Mucosa of rectum (tissue), 2 donors: ENCODE results near the gene KRT71.
"Not testable (repeated sequence)": the region's sequence is repeated elsewhere in the genome, so short reads cannot be mapped to it uniquely, and the experiment has no call there.

ENCODE experiments used
- H3K27ac ChIP-seq, 2 donors: one replicate each; pipeline ENCODE4 v1.7.0; 2013; ENCODE audit warnings: inconsistent platforms in 2 of 2, low read depth in 2 of 2, low read length in 2 of 2
- H3K27me3 ChIP-seq, 2 donors: one replicate each; pipeline ENCODE4 v1.7.0; 2013; ENCODE audit warnings: low read length in 2 of 2; ENCODE audit not compliant: control insufficient read depth in 2 of 2, insufficient read depth in 2 of 2
- H3K36me3 ChIP-seq, 2 donors: one replicate each; pipeline ENCODE4 v1.7.0; 2013; ENCODE audit warnings: low read length in 2 of 2; ENCODE audit not compliant: control insufficient read depth in 2 of 2, insufficient read depth in 2 of 2
- H3K4me1 ChIP-seq, 2 donors: one replicate each; pipeline ENCODE4 v1.7.0; 2013; ENCODE audit warnings: low read length in 2 of 2, mild to moderate bottlenecking in 1 of 2; ENCODE audit not compliant: control insufficient read depth in 2 of 2, insufficient read depth in 2 of 2
- H3K4me3 ChIP-seq, 2 donors: one replicate each; pipeline ENCODE4 v1.7.0; 2013; ENCODE audit warnings: low read length in 2 of 2
- H3K9ac ChIP-seq, 2 donors: one replicate each; pipeline ENCODE4 v1.7.0; 2013; ENCODE audit warnings: low read length in 2 of 2, low read depth in 1 of 2, mild to moderate bottlenecking in 1 of 2
- H3K9me3 ChIP-seq, 2 donors: one replicate each; pipeline ENCODE4 v1.7.0; 2013; ENCODE audit warnings: low read length in 2 of 2; ENCODE audit not compliant: control insufficient read depth in 2 of 2
- donor health status: healthy.
- donor health status: Normal muscosa, but diverticular disease.

The KRT71 gene

GRCh38 chr12:52552681-52553195 lies at the start of gene KRT71:
Gene KRT71, minus strand, starts transcription at chr12:52553145. Its CDS starts 68 bp downstream, at chr12:52553077.
- no peak within 1 kb of the TSS for H3K9ac ChIP-seq

GRCh38 chr12:52602552-52602951 lies 49.6 kb upstream of the KRT71 start:
- Histone ChIP-seq H3K4me3 (no peak overlapping the region), H3K27me3 (peaks cover 17 to 18% of the 10 kb centered on the region in 2 donors), H3K36me3 (no peaks in the 10 kb centered on the region), H3K27ac (no peak overlapping the region), H3K9ac (no peak overlapping the region), H3K4me1 (no peaks in the 10 kb centered on the region), H3K9me3 (no peaks in the 10 kb centered on the region)

More at GRCh38 chr12:52552681-52553195, at the start of gene KRT71:
- H3K4me1 ChIP-seq, result no peaks in the 10 kb centered on the region
- no peaks in the 10 kb centered on the region for H3K36me3 ChIP-seq
- H3K27me3 ChIP-seq, result peaks cover 0 to 2% of the 10 kb centered on the region in 2 donors
- H3K4me3 ChIP-seq, result no peak within 1 kb of the TSS
- no peak within 1 kb of the TSS for H3K27ac ChIP-seq
- H3K9me3 ChIP-seq, result no peaks in the 10 kb centered on the region

GRCh38 chr12:52601671-52602070 lies 48.7 kb upstream of the KRT71 start:
- no peaks in the 10 kb centered on the region for H3K36me3 ChIP-seq
- no peaks in the 10 kb centered on the region for H3K9me3 ChIP-seq
- no peak overlapping the region for H3K9ac ChIP-seq
- no peaks in the 10 kb centered on the region for H3K4me1 ChIP-seq
- peaks cover 17 to 18% of the 10 kb centered on the region in 2 donors for H3K27me3 ChIP-seq
- no peak overlapping the region for H3K4me3 ChIP-seq
- H3K27ac ChIP-seq, result no peak overlapping the region

GRCh38 chr12:52600941-52601481 lies 48.1 kb upstream of the KRT71 start, which contains the start of gene KRT72:
Gene KRT72, minus strand, starts transcription at chr12:52601463. Its CDS starts 11 bp downstream, at chr12:52601452.
- Histone ChIP-seq H3K4me1 (no peaks in the 10 kb centered on the region), H3K9ac (no peak within 1 kb of the TSS), H3K27ac (no peak within 1 kb of the TSS), H3K9me3 (no peaks in the 10 kb centered on the region), H3K4me3 (no peak within 1 kb of the TSS), H3K36me3 (no peaks in the 10 kb centered on the region), H3K27me3 (peaks cover 17 to 18% of the 10 kb centered on the region in 2 donors)

- no peaks in the 10 kb centered on the region for H3K4me1 ChIP-seq
- H3K27ac ChIP-seq, result no peak overlapping the region
- H3K9me3 ChIP-seq, result no peaks in the 10 kb centered on the region
- H3K36me3 ChIP-seq, result no peaks in the 10 kb centered on the region
- H3K9ac ChIP-seq, result no peak overlapping the region
- peaks cover 17 to 18% of the 10 kb centered on the region in 2 donors for H3K27me3 ChIP-seq
- H3K4me3 ChIP-seq, result no peak overlapping the region
Measured at GRCh38 chr12:52600475-52600874, 47.5 kb upstream of the KRT71 start.

GRCh38 chr12:52600071-52600470 lies 47.1 kb upstream of the KRT71 start:
- Histone ChIP-seq H3K27me3 (peaks cover 17 to 18% of the 10 kb centered on the region in 2 donors), H3K36me3 (no peaks in the 10 kb centered on the region), H3K9ac (no peak overlapping the region), H3K27ac (no peak overlapping the region), H3K4me3 (no peak overlapping the region), H3K4me1 (no peaks in the 10 kb centered on the region), H3K9me3 (no peaks in the 10 kb centered on the region)

- no peaks in the 10 kb centered on the region for H3K4me1 ChIP-seq
- H3K9ac ChIP-seq, result no peak overlapping the region
- H3K27me3 ChIP-seq, result peaks cover 17 to 18% of the 10 kb centered on the region in 2 donors
- H3K36me3 ChIP-seq, result no peaks in the 10 kb centered on the region
- H3K4me3 ChIP-seq, result no peak overlapping the region
- H3K9me3 ChIP-seq, result no peaks in the 10 kb centered on the region
- H3K27ac ChIP-seq, result no peak overlapping the region
Measured at GRCh38 chr12:52598966-52599365, 46.0 kb upstream of the KRT71 start.

- not testable (repeated sequence) for H3K36me3 ChIP-seq, H3K4me3 ChIP-seq, H3K9ac ChIP-seq, H3K27me3 ChIP-seq, H3K27ac ChIP-seq, H3K9me3 ChIP-seq, H3K4me1 ChIP-seq
Measured at GRCh38 chr12:52594237-52594636, 41.3 kb upstream of the KRT71 start.

GRCh38 chr12:52591521-52591920 lies 38.6 kb upstream of the KRT71 start:
- Histone ChIP-seq H3K4me1 (no peaks in the 10 kb centered on the region), H3K9ac (no peak overlapping the region), H3K27me3 (peaks cover 0 to 2% of the 10 kb centered on the region in 2 donors), H3K9me3 (no peaks in the 10 kb centered on the region), H3K4me3 (no peak overlapping the region), H3K36me3 (no peaks in the 10 kb centered on the region), H3K27ac (no peak overlapping the region)

GRCh38 chr12:52590021-52590420 lies 37.1 kb upstream of the KRT71 start:
- Histone ChIP-seq H3K27ac (no peak overlapping the region), H3K4me3 (no peak overlapping the region), H3K36me3 (no peaks in the 10 kb centered on the region), H3K4me1 (no peaks in the 10 kb centered on the region), H3K9ac (no peak overlapping the region), H3K9me3 (no peaks in the 10 kb centered on the region), H3K27me3 (peaks cover 0 to 2% of the 10 kb centered on the region in 2 donors)
